HCT116 (cell line): Measurements from ENCODE around the gene PLD5. TPM values are rescaled to one million over a fixed set of nuclear protein-coding genes. Genes with fewer than 3 reads are reported as not detected.

Experiments
- ATAC-seq: fragments of 200-7000 bp; cut with Tn5 transposase; 2 replicates; pipeline ENCODE4 v1.9.1; 2020; ENCODE audit warnings: mild to moderate bottlenecking, moderate library complexity
- BruUV-seq: library from RNA; stranded (reverse); fragments of 400-500 nt; replicated peaks from 2 replicates; lab custom pipeline; 2021; lab: Mats Ljungman, UMichigan
- CTCF ChIA-PET: fragments of 300-600 bp; sonication (Branson Sonifier 250); formaldehyde crosslinking; loops from one replicate; lab custom pipeline; 2021; ENCODE audit warnings: antibody characterized with exemption; lab: Charles Lee
- POLR2A ChIA-PET: fragments of 300-600, 350-600 bp; sonication (Branson Sonifier 250); formaldehyde crosslinking; loops from one replicate; lab custom pipeline; 2021; ENCODE audit warnings: antibody characterized with exemption; lab: Charles Lee
- RAD21 ChIA-PET, 2 experiments: fragments of 300-600 bp; sonication (Branson Sonifier 250); formaldehyde crosslinking; loops; one replicate each; lab custom pipeline; 2023; ENCODE audit warnings: low total read pairs in 2 of 2; ENCODE audit not compliant: uncharacterized antibody in 2 of 2, unreplicated experiment in 2 of 2, low non-redundant PET in 1 of 2; lab: Charles Lee
- DNase-seq: peaks from one replicate; pipeline ENCODE4 v3.0.0-alpha.2; 2010; ENCODE audit warnings: low read depth, low spot score
- H2AFZ ChIP-seq: fragments of 200-600 bp; shearing (Covaris generic), sonication (generic); 2 replicates; pipeline ENCODE4 v1.6.1; 2017; ENCODE audit warnings: low read depth, mixed run types, mixed read lengths, antibody characterized with exemption, low read length; ENCODE audit not compliant: poor library complexity, severe bottlenecking
- H3K27ac ChIP-seq: 2 replicates; pipeline ENCODE4 v1.5.1; 2012; ENCODE audit warnings: low read depth, low read length
- H3K27me3 ChIP-seq: fragments of 200-600 bp; sonication (generic); 2 replicates; pipeline ENCODE4 v1.6.1; 2016; ENCODE audit warnings: mixed run types, low read length, mixed read lengths; ENCODE audit not compliant: insufficient read depth
- H3K36me3 ChIP-seq, 2 experiments: fragments of 200-500 bp in 1 of 2; fragments of 200-600 bp in 1 of 2; sonication (Bioruptor generic) in 1 of 2; sonication (generic) in 1 of 2; 2 replicates each; pipeline versions ENCODE4 v1.5.1 to v1.6.1; 2014 to 2016; ENCODE audit warnings: low read length in 2 of 2, inconsistent platforms in 1 of 2, mixed read lengths in 1 of 2, mixed run types in 1 of 2; ENCODE audit not compliant: insufficient read depth in 2 of 2, control insufficient read depth in 1 of 2
- H3K4me1 ChIP-seq, 2 experiments: fragments of 200-600 bp in 1 of 2; sonication (generic) in 1 of 2; 2 replicates each; pipeline versions ENCODE4 v1.5.1 to v1.6.1; 2012 to 2017; ENCODE audit warnings: low read length in 2 of 2, inconsistent platforms in 1 of 2, mild to moderate bottlenecking in 1 of 2, mixed read lengths in 1 of 2, mixed run types in 1 of 2, moderate library complexity in 1 of 2; ENCODE audit not compliant: insufficient read depth in 2 of 2, control insufficient read depth in 1 of 2
- H3K4me2 ChIP-seq: fragments of 200-600 bp; sonication (generic); 2 replicates; pipeline ENCODE4 v1.6.1; 2017; ENCODE audit warnings: mixed run types, low read length, mixed read lengths
- H3K4me3 ChIP-seq, 2 experiments: fragments of 200-600 bp in 1 of 2; sonication (generic) in 1 of 2; replicated peaks in 1 of 2; 2 replicates each; pipeline ENCODE4 v1.5.1; 2011 to 2016; ENCODE audit warnings: low read length in 2 of 2, control low read depth in 1 of 2, low read depth in 1 of 2, mild to moderate bottlenecking in 1 of 2, mixed read lengths in 1 of 2, mixed run types in 1 of 2
- H3K79me2 ChIP-seq: fragments of 200-600 bp; sonication (generic); 2 replicates; pipeline ENCODE4 v1.6.1; 2017; ENCODE audit warnings: mild to moderate bottlenecking, mixed run types, low read length, moderate library complexity, mixed read lengths; ENCODE audit not compliant: insufficient read depth
- H3K9ac ChIP-seq: fragments of 200-600 bp; sonication (generic); 2 replicates; pipeline ENCODE4 v1.6.1; 2016; ENCODE audit warnings: low read length, mixed read lengths
- H3K9me2 ChIP-seq: fragments of 200-600 bp; sonication (generic), shearing (Covaris generic); 2 replicates; pipeline ENCODE4 v1.6.1; 2017; ENCODE audit warnings: mixed run types, mild to moderate bottlenecking, moderate library complexity; ENCODE audit not compliant: insufficient read depth
- H3K9me3 ChIP-seq, 2 experiments: fragments of 200-500 bp in 1 of 2; fragments of 200-600 bp in 1 of 2; sonication (Bioruptor generic) in 1 of 2; sonication (generic) in 1 of 2; 2 replicates each; pipeline ENCODE4 v1.6.1; 2014 to 2017; ENCODE audit warnings: low read length in 2 of 2, mixed read lengths in 2 of 2, inconsistent platforms in 1 of 2, low read depth in 1 of 2, mild to moderate bottlenecking in 1 of 2, mixed run types in 1 of 2, moderate library complexity in 1 of 2; ENCODE audit not compliant: control insufficient read depth in 1 of 2, insufficient read depth in 1 of 2
- H4K20me1 ChIP-seq: fragments of 200-600 bp; sonication (generic), shearing (Covaris generic); 2 replicates; pipeline ENCODE4 v1.6.1; 2017; ENCODE audit warnings: mixed run types, mild to moderate bottlenecking, moderate library complexity; ENCODE audit not compliant: insufficient read depth
- ATF3 ChIP-seq: IDR thresholded peaks from 2 replicates; pipeline ENCODE4 v1.6.1; 2012
- CBX3 ChIP-seq: IDR thresholded peaks from 2 replicates; pipeline ENCODE4 v1.6.1; 2012; ENCODE audit warnings: low read depth
- CTCF ChIP-seq, 3 experiments: fragments of 200-600 bp in 1 of 3; sonication (generic) in 1 of 3; IDR thresholded peaks in 2 of 3; conservative IDR thresholded peaks in 1 of 3; 2 replicates each; pipeline ENCODE4 v1.5.1; 2012 to 2017; ENCODE audit warnings: low read depth in 2 of 3, low read length in 2 of 3, antibody characterized with exemption in 1 of 3, borderline replicate concordance in 1 of 3, control low read depth in 1 of 3, mild to moderate bottlenecking in 1 of 3, mixed read lengths in 1 of 3, mixed run types in 1 of 3, moderate library complexity in 1 of 3; ENCODE audit not compliant: insufficient read depth in 1 of 3
- ELF1 ChIP-seq: IDR thresholded peaks from 2 replicates; pipeline ENCODE4 v1.6.1; 2012; ENCODE audit warnings: low read depth, borderline replicate concordance
- EZH2phosphoT487 ChIP-seq: fragments of 200-600 bp; IDR thresholded peaks from 2 replicates; pipeline ENCODE4 v1.6.1; 2018; ENCODE audit warnings: antibody characterized with exemption, borderline replicate concordance
- FOSL1 ChIP-seq: IDR thresholded peaks from 2 replicates; pipeline ENCODE4 v1.6.1; 2012; ENCODE audit warnings: low read depth
- JUND ChIP-seq: IDR thresholded peaks from 2 replicates; pipeline ENCODE4 v1.6.1; 2012
- POLR2AphosphoS5 ChIP-seq: IDR thresholded peaks from 2 replicates; pipeline ENCODE4 v1.6.1; 2011; ENCODE audit warnings: mild to moderate bottlenecking, low read depth, low read length, moderate library complexity
- RAD21 ChIP-seq: IDR thresholded peaks from 2 replicates; pipeline ENCODE4 v1.6.1; 2012; ENCODE audit warnings: low read depth, mild to moderate bottlenecking
- SIN3A ChIP-seq: IDR thresholded peaks from 2 replicates; pipeline ENCODE4 v1.6.1; 2012; ENCODE audit warnings: low read depth
- SRF ChIP-seq: IDR thresholded peaks from 2 replicates; pipeline ENCODE4 v1.6.1; 2012; ENCODE audit warnings: low read depth
- YY1 ChIP-seq: IDR thresholded peaks from 2 replicates; pipeline ENCODE4 v1.6.1; 2011; ENCODE audit warnings: low read length, low read depth, moderate library complexity, mild to moderate bottlenecking; ENCODE audit not compliant: insufficient replicate concordance; ENCODE audit errors: extremely low read depth
- ZBTB33 ChIP-seq: IDR thresholded peaks from 2 replicates; pipeline ENCODE4 v1.6.1; 2011; ENCODE audit warnings: mild to moderate bottlenecking, low read length, moderate library complexity; ENCODE audit not compliant: insufficient replicate concordance; ENCODE audit errors: extremely low read depth
- ZFX ChIP-seq: fragments of 450-650 bp; IDR thresholded peaks from 2 replicates; pipeline ENCODE4 v1.6.1; 2017
- ZNF274 ChIP-seq: fragments of 200-500 bp; sonication (Bioruptor generic); IDR thresholded peaks from 2 replicates; pipeline ENCODE4 v1.6.1; 2014; ENCODE audit warnings: mild to moderate bottlenecking, low read depth, low read length, inconsistent platforms
- intact Hi-C: fragments of 100-400 bp; cut with micrococcal nuclease; formaldehyde crosslinking; loops from 2 replicates; pipeline ENCODE4 v1.10.0; 2022
- total RNA-seq: library from RNA; stranded (reverse); gene quantifications from one replicate; pipeline ENCODE4 v1.2.1, GENCODE V29; 2021; ENCODE audit not compliant: unreplicated experiment

PLD5 gene
- total RNA-seq, 1 experiment from 2014 or later: not detected

GRCh38 chr1:242554577-242554976 is 30.1 kb upstream of the PLD5 start:
- no peaks in the 10 kb centered on the region for H3K36me3 ChIP-seq
- intact Hi-C loops: no loop called here
- H3K4me2 ChIP-seq: no peak overlapping the region
- H3K27me3 ChIP-seq: no peaks in the 10 kb centered on the region
- DNase-seq (no peak), ATAC-seq (no peak)
- no peak overlapping the region for H3K4me3 ChIP-seq
- no TSS peak for BruUV-seq
- ChIA-PET RAD21 (no interaction called here), CTCF (no interaction called here)
- no peaks in the 10 kb centered on the region for H3K79me2 ChIP-seq
- no peaks in the 10 kb centered on the region for H3K9me3 ChIP-seq
- no peak overlapping the region for H2AFZ ChIP-seq
- TF ChIP-seq EZH2phosphoT487: no peak
- TF ChIP-seq CBX3: no peak
- TF ChIP-seq ATF3: no peak
- no peak for TF ChIP-seq CTCF (IDR thresholded peaks at IDR 0.05 in 2 of 3, conservative IDR thresholded peaks at IDR 0.05 in 1 of 3; ENCODE audit: borderline replicate concordance in 1 of 3, insufficient read depth in 1 of 3, low read depth in 2 of 3, low read length in 2 of 3)
- TF ChIP-seq JUND: no peak
- no peak for TF ChIP-seq RAD21
- TF ChIP-seq FOSL1: no peak
- no peak for TF ChIP-seq SRF
- TF ChIP-seq ELF1: no peak
- TF ChIP-seq YY1: no peak
- TF ChIP-seq SIN3A: no peak
- TF ChIP-seq ZBTB33: no peak
- no peak for TF ChIP-seq ZNF274
- no peak for TF ChIP-seq ZFX
- TF ChIP-seq POLR2AphosphoS5: no peak
- TF ChIP-seq, all 23 proteins: peak for 0
- Histone ChIP-seq H3K4me1 (no peaks in the 10 kb centered on the region), H4K20me1 (no peaks in the 10 kb centered on the region), H3K27ac (no peak overlapping the region), H3K9ac (no peak overlapping the region), H3K9me2 (no peaks in the 10 kb centered on the region)
- POLR2A ChIA-PET: no interaction called here
